ENCODE measurements around the gene GINS2.
A peak's percentile ranks its signal among the peaks of the same experiment; 100 is the strongest.

GINS2 gene

GRCh38 chr16:85720302-85720637 lies 31.5 kb upstream of the GINS2 start:
- no peak for TF ChIP-seq CTCF (IDR thresholded peaks at IDR 0.05)

GRCh38 chr16:85719605-85720301 lies 31.0 kb upstream of the GINS2 start:
- TF ChIP-seq CTCF (IDR thresholded peaks at IDR 0.05): no peak

- TF ChIP-seq CTCF (IDR thresholded peaks at IDR 0.05): peak; percentile 76
These were observed 29.9 kb upstream of the GINS2 start for GRCh38 chr16:85718682-85719081.

- TF ChIP-seq CTCF (IDR thresholded peaks at IDR 0.05): no peak
These were observed 29.4 kb upstream of the GINS2 start for GRCh38 chr16:85718153-85718477.

GRCh38 chr16:85717393-85718152 lies 28.8 kb upstream of the GINS2 start:
- peak; percentile 62 for TF ChIP-seq CTCF (IDR thresholded peaks at IDR 0.05)

- no peak for TF ChIP-seq CTCF (IDR thresholded peaks at IDR 0.05)
These were observed 27.9 kb upstream of the GINS2 start for GRCh38 chr16:85716680-85717038.

- TF ChIP-seq CTCF (IDR thresholded peaks at IDR 0.05): no peak
These were observed 27.4 kb upstream of the GINS2 start for GRCh38 chr16:85716022-85716679.
